NCI-H510A (cell line): ENCODE data around the gene CSRNP3.

Experiments used
- DNase-seq: peaks from one replicate; lab custom pipeline; 2025; lab: John Stamatoyannopoulos, UW

CSRNP3 gene

GRCh38 chr2:165544897-165545296 lies 75.4 kb downstream of the CSRNP3 start:
- no peak for DNase-seq

- no peak for DNase-seq
Observed at GRCh38 chr2:165547900-165548299, 78.4 kb downstream of the CSRNP3 start.

- DNase-seq, result no peak
Observed at GRCh38 chr2:165549619-165550018, 80.1 kb downstream of the CSRNP3 start.

GRCh38 chr2:165558832-165559231 lies 89.3 kb downstream of the CSRNP3 start:
- DNase-seq, result no peak

GRCh38 chr2:165560377-165560988 lies 91.0 kb downstream of the CSRNP3 start:
- no peak for DNase-seq

- DNase-seq, result no peak
Observed at GRCh38 chr2:165561516-165561915, 92.0 kb downstream of the CSRNP3 start.

GRCh38 chr2:165562233-165562632 lies 92.7 kb downstream of the CSRNP3 start:
- no peak for DNase-seq

- DNase-seq, result no peak
Observed at GRCh38 chr2:165563468-165564225, 94.1 kb downstream of the CSRNP3 start.

GRCh38 chr2:165566008-165566407 lies 96.5 kb downstream of the CSRNP3 start:
- no peak for DNase-seq

- DNase-seq, result peak; percentile 41
Observed at GRCh38 chr2:165567273-165567672, 97.8 kb downstream of the CSRNP3 start.

- no peak for DNase-seq
Observed at GRCh38 chr2:165568361-165568760, 98.9 kb downstream of the CSRNP3 start.

GRCh38 chr2:165571477-165571876 lies 102.0 kb downstream of the CSRNP3 start:
- no peak for DNase-seq

- peak; percentile 30 for DNase-seq
Observed at GRCh38 chr2:165572151-165572550, 102.7 kb downstream of the CSRNP3 start.

- DNase-seq, result peak; percentile 61
Observed at GRCh38 chr2:165573534-165574461, 104.3 kb downstream of the CSRNP3 start.

GRCh38 chr2:165575044-165575615 lies 105.6 kb downstream of the CSRNP3 start:
- no peak for DNase-seq

- no peak for DNase-seq
Observed at GRCh38 chr2:165576409-165577154, 107.1 kb downstream of the CSRNP3 start.

GRCh38 chr2:165582409-165582808 lies 112.9 kb downstream of the CSRNP3 start:
- no peak for DNase-seq

- DNase-seq, result no peak
Observed at GRCh38 chr2:165582863-165583506, 113.5 kb downstream of the CSRNP3 start.

- DNase-seq, result no peak
Observed at GRCh38 chr2:165584126-165584654, 114.7 kb downstream of the CSRNP3 start.

GRCh38 chr2:165586019-165586418 lies 116.5 kb downstream of the CSRNP3 start:
- no peak for DNase-seq
